HG03469 (cell line): Measurements from ENCODE around the gene ZFHX2.

ENCODE experiments used
- ATAC-seq: cut with Tn5 transposase; IDR thresholded peaks from one replicate; pipeline ENCODE4 v1.9.1; 2021; ENCODE audit warnings: mild to moderate bottlenecking, moderate library complexity, moderate number of reproducible peaks; ENCODE audit not compliant: unreplicated experiment

The ZFHX2 gene

DNA sequence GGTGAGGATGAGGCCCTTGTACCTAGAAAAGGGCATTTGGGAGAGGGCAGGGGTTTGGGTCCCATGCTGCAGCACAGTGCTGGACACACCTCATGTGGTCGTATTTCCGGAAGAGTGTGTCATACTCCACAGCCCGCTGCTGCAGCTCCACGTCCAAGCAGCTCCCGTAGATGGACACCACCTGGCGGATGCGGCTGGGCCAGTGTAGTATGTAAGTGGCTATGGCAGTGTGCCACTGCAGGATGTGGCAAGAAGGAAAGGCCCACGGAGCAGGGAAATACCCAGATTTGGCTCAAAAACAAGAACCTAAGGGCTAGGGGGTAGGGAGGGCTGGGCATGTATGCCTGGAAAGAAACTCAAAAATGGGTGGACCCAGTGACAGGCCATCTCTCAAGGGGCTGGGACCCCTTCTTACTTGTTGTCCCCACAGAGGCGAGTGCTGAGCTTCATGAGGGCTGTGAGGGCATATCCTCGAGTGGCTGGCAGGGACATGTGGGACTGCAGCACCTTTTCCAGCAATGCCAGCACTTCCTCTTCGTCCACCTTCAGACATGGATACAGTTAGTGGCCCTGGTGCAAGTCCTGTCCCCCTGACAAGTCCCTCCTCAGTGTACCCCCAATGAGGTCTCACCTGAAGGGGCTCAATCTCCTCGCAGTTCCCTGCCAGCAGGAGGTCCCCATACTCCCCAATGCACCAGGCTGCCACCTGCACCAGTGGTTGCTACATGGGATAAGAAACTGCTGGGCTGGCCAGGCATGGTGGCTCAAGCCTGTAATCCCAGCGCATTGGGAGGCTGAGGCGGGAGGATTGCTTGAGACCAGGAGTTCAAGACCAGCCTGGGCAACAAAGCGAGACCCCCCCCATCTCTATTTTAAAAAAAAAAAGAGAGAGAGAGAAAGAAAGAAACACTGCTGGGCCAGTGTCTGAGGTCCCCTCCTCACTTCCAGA is 10.6 kb upstream of the ZFHX2 start:
- no peak for ATAC-seq

GRCh38 chr14:23561259-23561658 is 9.7 kb upstream of the ZFHX2 start:
- ATAC-seq: no peak

GRCh38 chr14:23559926-23560520 is 8.5 kb upstream of the ZFHX2 start:
- no peak for ATAC-seq

- no peak for ATAC-seq
Measured at GRCh38 chr14:23559010-23559925, 7.7 kb upstream of the ZFHX2 start.

DNA sequence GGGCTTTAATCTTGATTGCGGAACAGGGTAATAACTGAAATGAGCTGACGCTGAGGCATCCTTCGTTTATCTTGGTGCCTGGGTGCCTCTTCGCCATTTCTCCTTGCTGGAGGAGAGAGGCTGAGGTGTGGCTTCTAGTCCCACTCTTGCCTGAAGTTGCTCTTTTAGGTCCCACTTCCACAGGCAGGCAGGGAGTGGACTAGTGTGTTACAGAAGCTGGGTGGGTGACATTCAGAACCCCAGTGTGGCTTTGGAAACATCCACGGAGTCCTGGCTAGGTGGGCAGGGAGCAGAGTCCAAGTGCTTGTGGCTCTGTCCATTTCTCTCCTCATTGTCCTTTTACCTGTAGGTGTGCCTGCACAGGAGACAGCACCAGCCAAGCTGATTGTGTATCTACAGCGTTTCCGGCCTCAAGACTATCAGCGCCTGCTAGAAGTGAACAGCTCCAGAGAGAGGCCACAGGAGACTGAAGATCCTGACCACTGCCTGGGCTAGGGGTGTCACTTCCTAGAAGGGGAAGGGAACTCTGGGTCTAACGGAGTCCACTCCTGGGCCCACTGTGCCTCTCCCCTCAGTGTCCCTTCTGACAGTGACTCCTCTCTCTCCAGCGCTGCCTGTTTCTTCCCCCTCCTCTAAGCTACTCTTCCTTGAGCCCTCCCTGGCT is 6.9 kb upstream of the ZFHX2 start:
- no peak for ATAC-seq

GRCh38 chr14:23557946-23558345 is 6.4 kb upstream of the ZFHX2 start:
- no peak for ATAC-seq

DNA sequence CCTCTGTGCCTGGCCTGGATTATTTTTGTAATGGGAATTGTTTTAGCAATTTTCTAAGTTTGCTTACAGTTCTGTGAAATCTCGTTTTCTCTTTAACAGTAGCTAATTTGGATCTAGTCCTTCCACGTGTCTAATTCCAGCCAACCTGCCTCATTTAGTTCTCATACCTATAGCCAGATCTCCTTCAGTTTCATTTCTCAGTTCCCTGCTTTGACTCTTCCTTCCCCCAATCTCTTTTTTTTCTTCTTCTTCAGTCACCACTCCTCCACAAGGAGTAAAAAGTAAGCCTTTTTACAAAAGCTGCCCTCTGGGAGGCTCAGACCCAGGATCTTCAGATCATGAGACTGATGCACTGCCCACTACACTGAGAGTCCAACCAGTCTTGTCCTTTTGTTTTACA is 6.0 kb upstream of the ZFHX2 start:
- ATAC-seq: no peak

GRCh38 chr14:23556700-23557440 is 5.3 kb upstream of the ZFHX2 start:
- no peak for ATAC-seq

DNA sequence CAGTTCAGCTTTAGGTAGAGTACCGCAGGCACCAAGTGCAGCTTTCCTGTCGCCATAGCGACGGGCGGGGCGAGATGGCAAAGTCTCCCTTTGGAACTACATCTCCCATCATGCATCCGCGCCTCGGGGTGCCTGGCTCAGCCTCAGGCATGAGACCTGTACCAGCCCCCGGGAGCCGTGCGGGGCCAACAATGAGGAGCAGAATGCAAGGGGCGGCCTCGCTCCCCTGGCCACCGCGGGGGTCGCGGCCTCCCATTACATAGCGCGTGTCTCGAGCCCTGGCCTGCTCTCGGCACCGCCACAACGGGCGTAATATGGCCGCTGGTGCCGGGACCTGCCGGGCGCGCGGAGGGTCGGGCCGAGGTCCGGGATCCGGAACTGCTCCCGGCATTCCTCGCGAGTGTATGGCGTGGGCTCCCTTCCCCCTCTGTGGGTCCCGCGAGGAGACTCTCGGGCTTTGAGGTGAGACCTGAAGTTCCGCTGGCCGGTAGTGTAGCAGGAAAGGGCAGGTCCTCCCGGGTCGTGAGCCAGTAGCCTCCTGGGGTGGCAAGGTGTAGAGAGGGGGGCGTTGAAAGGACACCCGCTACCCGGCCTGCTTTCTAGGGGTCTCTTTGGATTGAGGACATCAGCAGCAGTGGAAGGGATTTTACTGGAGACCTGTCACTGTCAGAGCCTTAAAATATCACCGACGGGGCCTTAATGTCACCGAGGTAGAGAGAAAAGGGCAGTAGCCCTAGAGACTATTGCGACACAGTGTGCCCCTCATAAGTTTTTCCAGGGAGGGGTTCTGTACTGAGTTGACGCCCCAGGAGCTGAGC is 4.5 kb upstream of the ZFHX2 start, which contains the start of gene THTPA:
THTPA (plus strand) TSS at position 390 of the 818 bp plus-strand sequence. CDS start 487 bp downstream, outside the sequence.
- ATAC-seq: peak; percentile 75

- ATAC-seq: no peak
Measured at GRCh38 chr14:23555533-23555881, 3.9 kb upstream of the ZFHX2 start.

DNA sequence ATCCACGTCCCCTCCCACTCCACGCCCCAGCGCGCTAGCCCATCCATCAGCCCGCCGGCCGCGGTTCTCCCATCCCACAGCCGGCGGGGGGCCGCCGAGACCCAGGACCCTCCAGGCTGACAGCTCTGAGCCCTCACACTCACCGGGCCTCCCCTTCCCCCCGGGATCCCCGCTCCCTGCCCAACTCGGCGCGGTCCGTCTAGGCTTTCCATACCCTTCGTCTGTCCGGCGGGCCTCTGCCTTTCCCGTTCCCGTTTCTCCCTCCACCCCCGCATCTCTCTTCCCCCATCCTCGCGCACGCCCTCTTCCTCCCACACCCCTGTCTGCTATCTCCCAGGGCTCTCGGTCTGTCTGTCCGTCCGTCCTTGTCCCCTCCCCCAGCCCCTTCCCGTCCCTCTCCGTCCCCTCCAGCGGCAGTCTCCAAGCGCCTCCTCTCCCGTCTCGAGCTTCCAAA is 726 bp downstream of the ZFHX2 start:
- no peak for ATAC-seq

DNA sequence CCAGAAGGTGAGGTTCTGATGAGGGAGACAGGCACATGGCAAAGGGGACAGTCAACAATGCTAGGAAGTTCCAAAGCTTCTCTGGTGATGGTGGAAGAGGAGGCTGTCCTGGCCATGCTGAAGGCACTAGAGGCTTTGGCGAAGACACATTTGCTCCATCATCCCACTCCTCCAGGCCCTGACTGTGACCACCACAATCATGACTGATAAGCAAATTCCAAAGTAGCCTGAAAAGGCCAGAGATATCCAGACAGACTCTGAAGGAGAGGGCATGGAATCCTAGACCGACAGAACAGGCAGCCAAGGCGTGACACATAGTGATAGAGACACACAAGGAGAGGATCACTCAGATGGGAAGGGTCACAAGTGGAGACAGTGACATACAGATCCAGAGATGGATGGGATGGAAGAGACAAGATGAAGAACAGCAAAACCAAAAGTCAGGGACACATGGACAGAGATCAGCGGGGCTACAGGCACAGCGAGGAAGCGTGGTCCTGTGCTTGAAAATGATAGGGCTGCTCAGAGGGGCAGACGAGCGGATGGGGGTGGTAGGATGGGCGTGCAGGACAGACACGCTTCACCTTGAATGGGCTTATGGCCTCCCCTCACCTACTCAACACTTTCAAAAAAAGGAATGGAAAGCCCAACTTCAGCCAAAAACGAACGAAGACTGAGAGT is 1.3 kb downstream of the ZFHX2 start:
- ATAC-seq: no peak

- ATAC-seq: no peak
Measured at GRCh38 chr14:23548351-23549318, 2.9 kb downstream of the ZFHX2 start.

- no peak for ATAC-seq
Measured at GRCh38 chr14:23547924-23548323, 3.6 kb downstream of the ZFHX2 start.

GRCh38 chr14:23546450-23547035 is 5.0 kb downstream of the ZFHX2 start:
- ATAC-seq: no peak

DNA sequence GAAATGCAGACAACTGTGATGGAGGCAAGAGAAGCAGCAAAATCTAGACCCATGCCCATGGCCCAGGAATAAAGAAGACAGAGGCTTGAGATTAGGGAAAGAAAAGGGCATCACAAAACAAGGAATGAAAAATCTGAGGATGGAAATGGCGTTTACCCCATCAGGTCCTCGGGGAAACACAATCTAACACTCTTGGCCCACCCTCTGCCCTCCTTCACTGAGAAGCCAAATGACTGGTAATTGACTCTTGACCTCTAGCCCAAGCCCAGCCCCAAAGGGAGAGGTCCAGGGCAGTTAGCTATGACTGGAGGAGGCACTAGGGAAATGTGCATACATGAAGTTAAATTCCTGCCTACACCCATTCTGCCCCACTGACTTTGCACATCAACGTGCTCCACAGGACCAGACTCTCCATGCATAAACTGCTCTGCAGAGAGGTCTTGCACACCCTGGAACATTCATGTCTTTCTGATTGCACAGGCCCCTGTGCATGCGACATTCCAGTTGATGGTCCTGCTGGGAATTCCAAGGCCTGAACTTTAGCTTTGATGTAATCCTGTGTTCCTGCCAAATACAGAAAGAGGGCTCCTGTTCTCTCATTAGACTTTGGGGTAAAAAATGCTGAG is 5.7 kb downstream of the ZFHX2 start:
- no peak for ATAC-seq
